OCI-LY1 (cell line): ENCODE results near the gene NSUN3.

Source experiments
- EZH2 ChIP-seq: fragments of 200-600 bp; sonication (generic), shearing (Covaris generic); IDR thresholded peaks from 2 replicates; pipeline ENCODE4 v1.8.0; 2017; ENCODE audit warnings: borderline replicate concordance, mixed run types, mild to moderate bottlenecking, antibody characterized with exemption, low read length, moderate library complexity, mixed read lengths
- TF ChIP-seq, protein P1 (sequence below): fragments of 200-600 bp; sonication (generic), shearing (Covaris generic); IDR thresholded peaks from 2 replicates; pipeline ENCODE4 v1.5.1; 2017; ENCODE audit warnings: mild to moderate bottlenecking, antibody characterized with exemption, low read length, moderate library complexity, mixed read lengths

DNA sequence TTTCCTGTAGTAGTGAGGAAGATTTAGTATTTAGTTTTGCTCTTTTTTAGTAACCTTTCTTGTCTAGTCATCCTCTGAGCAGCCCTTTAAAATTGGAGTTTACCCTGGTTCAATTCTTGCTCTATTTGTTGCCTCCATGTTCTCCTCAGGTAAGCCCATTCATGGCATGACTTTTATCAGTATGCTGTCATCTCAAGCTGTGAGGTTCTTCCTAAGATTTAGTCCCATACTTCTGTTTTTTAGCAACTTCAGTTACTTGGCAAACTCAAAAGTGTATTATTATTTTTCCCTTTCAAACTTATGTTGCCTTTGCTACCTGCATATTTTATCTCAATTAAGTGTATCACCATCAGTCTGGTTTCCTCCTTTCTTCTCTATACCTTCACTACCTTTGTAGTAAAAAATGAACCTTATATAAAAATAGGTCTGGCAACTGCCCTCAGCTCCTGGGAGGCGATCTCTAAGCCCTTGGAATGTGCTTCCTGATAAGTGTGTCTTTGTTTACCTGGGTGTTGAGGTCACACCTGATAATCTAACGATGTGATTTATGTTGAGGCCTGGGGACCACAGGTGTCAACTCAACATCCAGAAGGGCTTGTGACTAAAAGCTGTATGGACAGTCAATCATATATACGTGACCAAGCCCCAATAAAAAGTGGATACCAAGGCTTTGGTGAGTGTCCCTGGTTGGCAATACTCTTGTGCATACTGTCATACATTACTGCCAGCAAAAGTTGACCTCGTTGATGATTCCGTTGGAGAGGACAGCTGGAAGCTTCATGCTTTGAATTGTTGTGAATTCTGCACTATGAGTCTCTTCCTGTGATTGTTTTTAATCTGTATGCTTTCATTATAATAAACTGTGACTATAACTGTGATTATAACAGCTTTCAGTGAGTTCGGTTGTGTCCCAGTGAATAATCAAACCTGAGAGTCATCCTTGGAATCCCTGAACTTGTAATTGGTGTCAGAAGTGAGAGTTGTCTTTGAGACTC is 3.9 kb downstream of the NSUN3 start:
- TF ChIP-seq, protein P1, sequence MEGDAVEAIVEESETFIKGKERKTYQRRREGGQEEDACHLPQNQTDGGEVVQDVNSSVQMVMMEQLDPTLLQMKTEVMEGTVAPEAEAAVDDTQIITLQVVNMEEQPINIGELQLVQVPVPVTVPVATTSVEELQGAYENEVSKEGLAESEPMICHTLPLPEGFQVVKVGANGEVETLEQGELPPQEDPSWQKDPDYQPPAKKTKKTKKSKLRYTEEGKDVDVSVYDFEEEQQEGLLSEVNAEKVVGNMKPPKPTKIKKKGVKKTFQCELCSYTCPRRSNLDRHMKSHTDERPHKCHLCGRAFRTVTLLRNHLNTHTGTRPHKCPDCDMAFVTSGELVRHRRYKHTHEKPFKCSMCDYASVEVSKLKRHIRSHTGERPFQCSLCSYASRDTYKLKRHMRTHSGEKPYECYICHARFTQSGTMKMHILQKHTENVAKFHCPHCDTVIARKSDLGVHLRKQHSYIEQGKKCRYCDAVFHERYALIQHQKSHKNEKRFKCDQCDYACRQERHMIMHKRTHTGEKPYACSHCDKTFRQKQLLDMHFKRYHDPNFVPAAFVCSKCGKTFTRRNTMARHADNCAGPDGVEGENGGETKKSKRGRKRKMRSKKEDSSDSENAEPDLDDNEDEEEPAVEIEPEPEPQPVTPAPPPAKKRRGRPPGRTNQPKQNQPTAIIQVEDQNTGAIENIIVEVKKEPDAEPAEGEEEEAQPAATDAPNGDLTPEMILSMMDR, result no peak
- no peak for TF ChIP-seq EZH2
